HCT116 (cell line): Measurements from ENCODE around the gene PRKCH. TPM values are rescaled to one million over a fixed set of nuclear protein-coding genes. Genes with fewer than 3 reads are reported as not detected.
A peak's percentile ranks its signal among the peaks of the same experiment; 100 is the strongest.

Experiments used
- ATAC-seq: fragments of 200-7000 bp; cut with Tn5 transposase; 2 replicates; pipeline ENCODE4 v1.9.1; 2020; ENCODE audit warnings: mild to moderate bottlenecking, moderate library complexity
- BruUV-seq: library from RNA; stranded (reverse); fragments of 400-500 nt; replicated peaks from 2 replicates; lab custom pipeline; 2021; lab: Mats Ljungman, UMichigan
- CTCF ChIA-PET: fragments of 300-600 bp; sonication (Branson Sonifier 250); formaldehyde crosslinking; loops from one replicate; lab custom pipeline; 2021; ENCODE audit warnings: antibody characterized with exemption; lab: Charles Lee
- POLR2A ChIA-PET: fragments of 300-600, 350-600 bp; sonication (Branson Sonifier 250); formaldehyde crosslinking; loops from one replicate; lab custom pipeline; 2021; ENCODE audit warnings: antibody characterized with exemption; lab: Charles Lee
- RAD21 ChIA-PET, 2 experiments: fragments of 300-600 bp; sonication (Branson Sonifier 250); formaldehyde crosslinking; loops; one replicate each; lab custom pipeline; 2023; ENCODE audit warnings: low total read pairs in 2 of 2; ENCODE audit not compliant: uncharacterized antibody in 2 of 2, unreplicated experiment in 2 of 2, low non-redundant PET in 1 of 2; lab: Charles Lee
- DNase-seq: peaks from one replicate; pipeline ENCODE4 v3.0.0-alpha.2; 2010; ENCODE audit warnings: low read depth, low spot score
- H2AFZ ChIP-seq: fragments of 200-600 bp; shearing (Covaris generic), sonication (generic); 2 replicates; pipeline ENCODE4 v1.6.1; 2017; ENCODE audit warnings: low read depth, mixed run types, mixed read lengths, antibody characterized with exemption, low read length; ENCODE audit not compliant: poor library complexity, severe bottlenecking
- H3K27ac ChIP-seq: 2 replicates; pipeline ENCODE4 v1.5.1; 2012; ENCODE audit warnings: low read depth, low read length
- H3K27me3 ChIP-seq: fragments of 200-600 bp; sonication (generic); 2 replicates; pipeline ENCODE4 v1.6.1; 2016; ENCODE audit warnings: mixed run types, low read length, mixed read lengths; ENCODE audit not compliant: insufficient read depth
- H3K36me3 ChIP-seq, 2 experiments: fragments of 200-500 bp in 1 of 2; fragments of 200-600 bp in 1 of 2; sonication (Bioruptor generic) in 1 of 2; sonication (generic) in 1 of 2; 2 replicates each; pipeline versions ENCODE4 v1.5.1 to v1.6.1; 2014 to 2016; ENCODE audit warnings: low read length in 2 of 2, inconsistent platforms in 1 of 2, mixed read lengths in 1 of 2, mixed run types in 1 of 2; ENCODE audit not compliant: insufficient read depth in 2 of 2, control insufficient read depth in 1 of 2
- H3K4me1 ChIP-seq, 2 experiments: fragments of 200-600 bp in 1 of 2; sonication (generic) in 1 of 2; 2 replicates each; pipeline versions ENCODE4 v1.5.1 to v1.6.1; 2012 to 2017; ENCODE audit warnings: low read length in 2 of 2, inconsistent platforms in 1 of 2, mild to moderate bottlenecking in 1 of 2, mixed read lengths in 1 of 2, mixed run types in 1 of 2, moderate library complexity in 1 of 2; ENCODE audit not compliant: insufficient read depth in 2 of 2, control insufficient read depth in 1 of 2
- H3K4me2 ChIP-seq: fragments of 200-600 bp; sonication (generic); 2 replicates; pipeline ENCODE4 v1.6.1; 2017; ENCODE audit warnings: mixed run types, low read length, mixed read lengths
- H3K4me3 ChIP-seq, 2 experiments: fragments of 200-600 bp in 1 of 2; sonication (generic) in 1 of 2; replicated peaks in 1 of 2; 2 replicates each; pipeline ENCODE4 v1.5.1; 2011 to 2016; ENCODE audit warnings: low read length in 2 of 2, control low read depth in 1 of 2, low read depth in 1 of 2, mild to moderate bottlenecking in 1 of 2, mixed read lengths in 1 of 2, mixed run types in 1 of 2
- H3K79me2 ChIP-seq: fragments of 200-600 bp; sonication (generic); 2 replicates; pipeline ENCODE4 v1.6.1; 2017; ENCODE audit warnings: mild to moderate bottlenecking, mixed run types, low read length, moderate library complexity, mixed read lengths; ENCODE audit not compliant: insufficient read depth
- H3K9ac ChIP-seq: fragments of 200-600 bp; sonication (generic); 2 replicates; pipeline ENCODE4 v1.6.1; 2016; ENCODE audit warnings: low read length, mixed read lengths
- H3K9me2 ChIP-seq: fragments of 200-600 bp; sonication (generic), shearing (Covaris generic); 2 replicates; pipeline ENCODE4 v1.6.1; 2017; ENCODE audit warnings: mixed run types, mild to moderate bottlenecking, moderate library complexity; ENCODE audit not compliant: insufficient read depth
- H3K9me3 ChIP-seq, 2 experiments: fragments of 200-500 bp in 1 of 2; fragments of 200-600 bp in 1 of 2; sonication (Bioruptor generic) in 1 of 2; sonication (generic) in 1 of 2; 2 replicates each; pipeline ENCODE4 v1.6.1; 2014 to 2017; ENCODE audit warnings: low read length in 2 of 2, mixed read lengths in 2 of 2, inconsistent platforms in 1 of 2, low read depth in 1 of 2, mild to moderate bottlenecking in 1 of 2, mixed run types in 1 of 2, moderate library complexity in 1 of 2; ENCODE audit not compliant: control insufficient read depth in 1 of 2, insufficient read depth in 1 of 2
- H4K20me1 ChIP-seq: fragments of 200-600 bp; sonication (generic), shearing (Covaris generic); 2 replicates; pipeline ENCODE4 v1.6.1; 2017; ENCODE audit warnings: mixed run types, mild to moderate bottlenecking, moderate library complexity; ENCODE audit not compliant: insufficient read depth
- CEBPB ChIP-seq: IDR thresholded peaks from 2 replicates; pipeline ENCODE4 v1.6.1; 2012; ENCODE audit warnings: low read depth
- ELF1 ChIP-seq: IDR thresholded peaks from 2 replicates; pipeline ENCODE4 v1.6.1; 2012; ENCODE audit warnings: low read depth, borderline replicate concordance
- EZH2 ChIP-seq: fragments of 200-600 bp; sonication (generic); IDR thresholded peaks from 2 replicates; pipeline ENCODE4 v1.6.1; 2017; ENCODE audit warnings: antibody characterized with exemption, mixed run types
- EZH2phosphoT487 ChIP-seq: fragments of 200-600 bp; IDR thresholded peaks from 2 replicates; pipeline ENCODE4 v1.6.1; 2018; ENCODE audit warnings: antibody characterized with exemption, borderline replicate concordance
- FOSL1 ChIP-seq: IDR thresholded peaks from 2 replicates; pipeline ENCODE4 v1.6.1; 2012; ENCODE audit warnings: low read depth
- MAX ChIP-seq: IDR thresholded peaks from 2 replicates; pipeline ENCODE4 v1.6.1; 2012
- POLR2AphosphoS5 ChIP-seq: IDR thresholded peaks from 2 replicates; pipeline ENCODE4 v1.6.1; 2011; ENCODE audit warnings: mild to moderate bottlenecking, low read depth, low read length, moderate library complexity
- RAD21 ChIP-seq: IDR thresholded peaks from 2 replicates; pipeline ENCODE4 v1.6.1; 2012; ENCODE audit warnings: low read depth, mild to moderate bottlenecking
- REST ChIP-seq: IDR thresholded peaks from 2 replicates; pipeline ENCODE4 v1.6.1; 2012; ENCODE audit warnings: low read depth
- SIN3A ChIP-seq: IDR thresholded peaks from 2 replicates; pipeline ENCODE4 v1.6.1; 2012; ENCODE audit warnings: low read depth
- SRF ChIP-seq: IDR thresholded peaks from 2 replicates; pipeline ENCODE4 v1.6.1; 2012; ENCODE audit warnings: low read depth
- TCF7L2 ChIP-seq: IDR thresholded peaks from 2 replicates; pipeline ENCODE4 v1.7.0; 2011; ENCODE audit warnings: borderline replicate concordance, inconsistent platforms; ENCODE audit not compliant: insufficient read depth, insufficient read length; ENCODE audit errors: extremely low read depth
- YY1 ChIP-seq: IDR thresholded peaks from 2 replicates; pipeline ENCODE4 v1.6.1; 2011; ENCODE audit warnings: low read length, low read depth, moderate library complexity, mild to moderate bottlenecking; ENCODE audit not compliant: insufficient replicate concordance; ENCODE audit errors: extremely low read depth
- intact Hi-C: fragments of 100-400 bp; cut with micrococcal nuclease; formaldehyde crosslinking; loops from 2 replicates; pipeline ENCODE4 v1.10.0; 2022
- total RNA-seq: library from RNA; stranded (reverse); gene quantifications from one replicate; pipeline ENCODE4 v1.2.1, GENCODE V29; 2021; ENCODE audit not compliant: unreplicated experiment

PRKCH gene
- total RNA-seq, 1 experiment from 2014 or later = 16.6 TPM

- H2AFZ ChIP-seq = no peak overlapping the region
Observed at GRCh38 chr14:61346793-61347192, 25.4 kb downstream of the PRKCH start.

GRCh38 chr14:61347826-61348443, 26.6 kb downstream of the PRKCH start:
- H3K9ac ChIP-seq = no peak overlapping the region
- BruUV-seq = no TSS peak
- ATAC-seq (no peak), DNase-seq (no peak)
- ChIA-PET CTCF (no interaction called here), RAD21 (no interaction called here), POLR2A (interaction anchor here (1.4 kb wide), 1 partner anchor 11 kb away, joined by 3 read pairs; no protein-coding TSS in a partner anchor)
- intact Hi-C loops = no loop called here
- no peaks in the 10 kb centered on the region for H3K9me2 ChIP-seq
- no peak overlapping the region for H3K4me2 ChIP-seq
- no peak for TF ChIP-seq REST
- TF ChIP-seq EZH2 = no peak
- TF ChIP-seq FOSL1 = no peak
- TF ChIP-seq TCF7L2 = no peak
- no peak for TF ChIP-seq SRF
- no peak for TF ChIP-seq RAD21
- no peak for TF ChIP-seq YY1
- no peak for TF ChIP-seq CEBPB
- TF ChIP-seq SIN3A = no peak
- TF ChIP-seq POLR2AphosphoS5 = no peak
- no peak for TF ChIP-seq MAX
- TF ChIP-seq ELF1 = no peak
- H3K4me3 ChIP-seq = no peak overlapping the region
- no peak overlapping the region for H2AFZ ChIP-seq
- H3K4me1 ChIP-seq = peaks cover 5 to 7% of the 10 kb centered on the region in 2 experiments; a peak in 3 of 4 replicates
- no peak overlapping the region for H3K27ac ChIP-seq
- no peaks in the 10 kb centered on the region for H3K9me3 ChIP-seq
- H4K20me1 ChIP-seq = no peaks in the 10 kb centered on the region
- peaks cover 9% of the 10 kb centered on the region; the same call in 1 of the 2 replicates for H3K79me2 ChIP-seq
- no peaks in the 10 kb centered on the region for H3K36me3 ChIP-seq
- no peaks in the 10 kb centered on the region for H3K27me3 ChIP-seq

More at GRCh38 chr14:61346793-61347192, 25.4 kb downstream of the PRKCH start:
- no peak for DNase-seq
- TF ChIP-seq CEBPB (0 out of 2 replicates have a peak, but pooled peaks have one; percentile 7), EZH2phosphoT487 (no peak)
- Histone ChIP-seq H3K4me2 (no peak overlapping the region), H3K27me3 (no peaks in the 10 kb centered on the region), H3K79me2 (peaks cover 9% of the 10 kb centered on the region; the same call in 1 of the 2 replicates), H3K9me3 (no peaks in the 10 kb centered on the region), H3K36me3 (no peaks in the 10 kb centered on the region), H3K9ac (no peak overlapping the region), H3K4me3 (no peak overlapping the region), H3K27ac (no peak overlapping the region), H3K4me1 (peaks cover 5 to 11% of the 10 kb centered on the region in 2 experiments; a peak in 3 of 4 replicates), H4K20me1 (no peaks in the 10 kb centered on the region), H3K9me2 (no peaks in the 10 kb centered on the region)
- intact Hi-C loops = no loop called here
- ChIA-PET CTCF (no interaction called here), POLR2A (no interaction called here), RAD21 (no interaction called here)
- ATAC-seq = no peak
- no TSS peak for BruUV-seq
